GM21367 (cell line): ENCODE measurements around the gene UHRF1.
"Not testable (repeated sequence)": the region's sequence is repeated elsewhere in the genome, so short reads cannot be mapped to it uniquely, and the experiment has no call there.

Experiments
- ATAC-seq: cut with Tn5 transposase; IDR thresholded peaks from one replicate; pipeline ENCODE4 v1.9.1; 2021; ENCODE audit not compliant: unreplicated experiment

Gene UHRF1

DNA sequence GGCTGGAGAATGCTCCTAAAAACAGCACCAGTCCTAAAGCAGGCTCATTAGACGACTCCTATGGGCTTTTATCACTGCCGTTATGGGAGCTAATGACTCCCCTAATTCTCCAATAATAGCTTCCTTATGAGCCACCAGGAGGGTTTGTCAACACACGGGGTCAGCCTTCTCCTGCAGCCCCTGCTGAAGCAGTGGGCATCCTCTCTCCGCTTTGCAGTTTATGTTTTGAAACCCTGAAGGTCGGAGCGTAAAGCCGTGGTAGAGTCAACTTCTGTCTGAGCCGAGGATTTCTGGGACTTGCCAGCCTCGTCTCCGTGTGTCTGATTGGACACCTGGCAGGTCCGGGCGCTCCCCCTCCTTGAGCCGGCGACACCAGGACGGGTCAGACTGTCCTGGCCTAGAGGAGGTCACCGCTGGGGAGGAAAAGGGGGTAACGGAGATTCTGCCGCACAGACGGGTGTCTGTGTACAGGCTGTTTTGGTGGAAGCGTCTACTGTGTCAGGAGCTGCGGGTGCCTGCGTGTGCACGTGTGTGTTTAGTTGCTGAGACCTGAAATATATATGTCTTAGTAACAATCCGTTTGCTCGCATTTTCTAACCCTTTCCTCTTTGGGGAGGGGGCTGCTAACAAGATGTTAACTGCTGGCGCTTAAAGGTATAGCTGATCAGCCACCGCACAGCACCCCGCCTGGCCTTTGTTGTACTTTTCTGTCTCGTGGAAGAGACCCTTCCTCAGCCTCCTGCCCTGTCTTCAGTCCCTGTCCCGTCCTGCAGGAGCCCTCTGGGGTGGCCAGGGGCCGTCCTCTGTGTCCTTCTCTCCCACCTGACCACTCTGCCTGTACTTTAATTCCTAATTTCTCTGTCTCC, 61.5 kb downstream of the UHRF1 start:
- no peak for ATAC-seq

DNA sequence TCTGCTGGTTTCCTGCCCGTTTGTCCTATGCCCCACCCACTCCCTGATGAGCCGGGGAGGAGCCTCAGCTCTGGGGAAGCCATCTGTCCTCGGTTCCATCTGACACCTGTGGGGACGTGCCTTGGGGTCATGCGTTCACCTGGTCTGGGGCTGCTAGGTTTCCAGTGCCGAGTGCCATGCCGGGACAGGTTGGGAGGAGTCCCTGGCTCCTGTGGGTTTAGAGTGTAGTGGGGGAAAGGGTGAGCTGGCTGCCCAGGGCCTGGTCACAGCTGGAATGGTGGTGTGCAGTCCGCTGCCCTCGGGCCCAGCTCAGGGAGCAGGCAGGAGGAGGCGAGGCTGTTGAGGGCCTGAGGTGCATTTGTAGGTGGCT, 62.1 kb downstream of the UHRF1 start:
- no peak for ATAC-seq

DNA sequence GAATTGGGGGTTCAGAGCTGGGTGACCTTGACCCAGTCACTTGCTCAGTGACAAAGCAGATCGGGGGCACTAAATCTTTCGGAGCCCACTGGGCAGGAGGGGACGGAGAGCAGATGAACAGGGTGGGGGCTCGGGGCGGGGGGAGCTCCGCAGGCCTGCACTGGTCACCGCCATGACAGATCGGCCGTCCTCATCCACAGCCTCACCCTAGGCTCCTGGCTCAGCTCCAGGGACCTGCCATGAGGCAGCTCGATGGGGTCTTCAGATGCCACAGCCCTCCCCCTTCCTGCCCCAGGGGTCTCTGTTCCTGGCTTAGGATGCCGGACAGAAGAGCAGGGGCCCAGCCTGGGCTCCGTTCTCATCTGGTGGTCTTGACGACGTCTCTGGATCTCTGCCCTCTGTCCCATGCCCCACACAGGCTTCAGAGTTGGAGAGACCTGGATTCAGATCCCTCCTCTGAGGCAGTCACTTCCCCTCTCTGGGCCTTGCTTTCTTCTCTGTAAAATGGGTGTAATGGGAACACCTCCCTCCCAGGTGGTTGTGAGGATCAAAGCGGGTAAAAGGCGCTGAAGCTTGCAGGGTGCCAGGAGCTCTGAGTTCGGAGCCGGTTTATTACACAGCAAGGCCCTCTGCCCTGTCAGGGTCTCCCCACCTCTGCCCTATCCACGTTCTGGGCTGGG, 62.7 kb downstream of the UHRF1 start:
- no peak for ATAC-seq

DNA sequence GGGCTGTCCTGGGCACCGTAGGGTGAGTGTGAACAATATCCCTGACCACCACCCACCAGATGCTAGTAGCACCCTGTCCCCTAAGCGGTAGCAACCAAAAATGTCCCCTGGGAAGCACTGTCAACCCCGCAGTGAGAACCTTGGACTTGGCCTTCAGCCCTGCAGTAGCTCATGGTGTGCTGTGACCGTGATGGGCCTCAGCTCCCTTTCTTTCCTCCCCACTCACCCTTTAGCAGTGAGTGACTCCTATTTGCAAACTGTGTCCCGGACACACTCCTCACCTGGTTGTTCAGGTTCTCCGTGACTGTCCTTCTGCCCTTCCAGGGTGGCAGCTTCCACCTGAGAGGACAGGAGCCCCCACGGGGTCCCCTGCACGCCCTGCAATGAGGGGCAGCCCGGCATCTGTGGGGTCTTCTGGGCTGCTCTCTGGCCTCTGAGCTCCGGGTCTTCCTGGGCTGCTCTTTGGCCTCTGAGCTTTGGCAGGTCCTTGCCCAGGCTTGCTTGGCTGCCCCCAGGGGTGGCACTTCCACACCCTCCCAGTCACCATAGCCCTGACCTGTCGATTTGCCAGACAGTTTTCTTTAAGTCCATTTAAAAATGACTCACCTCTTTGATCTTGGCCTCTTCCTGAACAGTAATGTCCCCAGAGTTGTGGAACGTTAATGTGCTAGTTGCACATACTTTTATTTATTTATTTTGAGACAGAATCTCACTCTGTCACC, 63.4 kb downstream of the UHRF1 start:
- no peak for ATAC-seq

DNA sequence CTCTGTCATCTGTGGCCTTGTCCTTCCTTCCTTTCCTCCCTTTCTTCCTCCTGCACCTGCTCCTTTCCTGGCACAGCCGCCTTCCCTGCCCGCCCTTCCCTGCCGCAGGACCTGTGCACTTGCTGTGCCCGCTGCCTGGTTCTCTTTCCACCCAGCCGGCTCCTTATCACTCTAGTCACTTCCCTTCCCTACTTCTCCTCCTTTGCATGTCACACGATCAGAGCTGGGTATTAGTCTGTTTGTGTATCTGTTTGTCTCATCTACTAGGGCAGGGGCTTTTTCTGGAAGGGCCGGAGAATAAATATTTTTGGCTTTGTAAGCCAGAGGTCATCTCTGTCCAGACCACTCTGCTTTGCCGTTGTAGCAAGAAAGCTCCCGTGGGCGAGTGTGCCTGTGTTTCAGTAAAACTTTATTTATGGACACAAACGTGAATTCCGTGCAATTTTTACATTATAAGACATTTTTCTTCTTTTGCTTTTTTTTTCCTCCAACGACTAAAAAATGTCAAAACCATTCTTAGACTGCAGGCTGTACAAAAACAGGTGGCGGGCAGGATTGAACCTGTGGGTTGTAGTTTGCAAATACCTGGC, 65.7 kb downstream of the UHRF1 start:
- no peak for ATAC-seq

DNA sequence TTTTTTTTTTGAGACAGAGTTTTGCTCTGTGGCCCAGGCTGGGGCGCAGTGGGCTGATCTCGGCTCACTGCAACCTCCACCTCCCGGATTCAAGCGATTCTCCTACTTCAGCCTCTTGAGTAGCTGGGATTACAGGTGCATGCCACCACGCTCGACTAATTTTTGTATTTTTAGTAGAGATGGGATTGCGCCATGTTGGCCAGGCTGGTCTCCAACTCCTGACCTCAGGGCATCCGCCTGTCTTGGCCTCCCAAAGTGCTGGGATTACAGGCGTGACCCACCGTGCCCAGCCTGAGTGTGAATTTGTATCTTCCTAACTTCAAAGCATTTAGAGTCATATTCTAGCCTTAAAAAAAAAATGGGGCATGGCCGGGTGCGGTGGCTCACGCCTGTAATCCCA, 66.3 kb downstream of the UHRF1 start:
- ATAC-seq: not testable (repeated sequence)

DNA sequence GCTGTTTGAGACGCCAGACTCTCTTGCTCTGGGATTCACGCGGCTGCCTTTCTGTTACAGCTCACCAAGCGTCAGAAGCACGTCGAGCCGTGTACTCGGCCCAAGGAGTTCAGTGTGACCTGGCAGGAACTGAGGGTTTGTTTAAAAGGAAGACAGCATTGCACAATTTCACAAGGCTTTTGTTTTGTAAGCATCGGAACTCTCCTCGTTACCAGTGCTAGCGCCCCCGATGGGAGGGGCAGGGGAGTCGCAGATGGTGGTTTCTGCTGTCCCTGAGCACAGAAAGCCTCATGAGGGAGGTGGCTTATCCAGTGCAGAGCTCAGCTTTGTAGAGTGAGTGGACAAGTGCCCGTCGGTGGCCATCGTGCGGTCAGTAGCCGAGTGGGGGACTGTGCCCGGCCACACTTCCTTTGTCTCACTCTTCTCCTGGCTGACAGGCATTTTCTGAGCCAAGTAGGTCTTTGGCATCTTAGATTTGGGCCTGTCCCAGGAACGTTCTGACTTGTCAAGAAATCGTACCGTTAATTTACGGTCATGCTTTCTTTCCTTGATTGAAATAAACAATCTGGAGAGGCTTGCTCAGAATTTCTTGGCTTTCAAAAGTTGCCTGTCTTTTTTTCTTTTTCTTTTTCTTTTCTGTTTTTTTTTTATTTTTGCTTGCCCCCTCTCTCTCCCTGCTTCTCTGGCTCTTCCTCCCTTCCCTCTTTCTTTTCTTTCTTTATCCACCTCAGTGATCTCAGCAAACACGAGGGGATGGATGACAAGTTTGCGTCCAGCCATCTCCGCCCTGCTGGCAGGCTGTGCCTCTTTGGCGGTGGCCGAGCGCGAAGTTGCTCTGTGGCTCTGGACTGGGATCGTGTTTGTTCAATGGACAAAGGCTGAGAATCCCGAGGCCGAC, 67.3 kb downstream of the UHRF1 start:
- no peak for ATAC-seq

GRCh38 chr19:4977299-4978174, 68.2 kb downstream of the UHRF1 start:
- no peak for ATAC-seq

GRCh38 chr19:4979211-4979807, 70.0 kb downstream of the UHRF1 start:
- no peak for ATAC-seq

DNA sequence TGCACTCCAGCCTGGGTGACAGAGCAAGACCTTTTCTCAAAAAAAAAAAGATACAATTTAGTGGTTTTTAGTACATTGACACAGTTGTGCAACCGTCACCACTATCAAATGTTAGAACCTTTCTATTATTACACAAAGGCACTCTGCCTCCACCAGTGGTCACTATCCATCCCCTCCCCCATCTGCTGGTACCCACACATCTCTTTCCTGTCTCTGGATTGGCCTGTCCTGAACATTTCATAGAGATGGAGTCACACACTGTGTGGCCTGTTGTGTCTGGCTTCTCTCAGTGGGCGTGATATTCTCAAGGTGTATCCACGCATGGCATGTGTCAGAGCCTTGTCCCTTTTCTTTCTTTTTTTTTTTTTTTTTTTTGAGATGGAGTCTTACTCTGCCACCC, 70.8 kb downstream of the UHRF1 start:
- ATAC-seq: no peak

GRCh38 chr19:4980838-4981680, 71.8 kb downstream of the UHRF1 start:
- no peak for ATAC-seq

DNA sequence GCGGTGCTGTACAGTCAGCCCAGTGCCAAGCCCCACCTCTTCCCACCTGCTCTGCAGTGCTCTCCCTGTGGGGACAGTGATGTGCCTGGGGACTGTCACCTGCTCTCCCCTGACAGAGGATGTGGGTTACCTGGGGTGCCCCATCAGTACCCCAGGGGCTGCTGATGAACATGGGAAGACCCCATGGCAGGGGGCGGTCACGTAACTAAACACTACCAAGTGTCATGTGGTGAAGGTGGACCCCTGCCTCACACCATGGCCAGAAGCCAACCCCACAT, 72.3 kb downstream of the UHRF1 start:
- ATAC-seq: no peak

- no peak for ATAC-seq
Observed at GRCh38 chr19:4983346-4984105, 74.2 kb downstream of the UHRF1 start.

DNA sequence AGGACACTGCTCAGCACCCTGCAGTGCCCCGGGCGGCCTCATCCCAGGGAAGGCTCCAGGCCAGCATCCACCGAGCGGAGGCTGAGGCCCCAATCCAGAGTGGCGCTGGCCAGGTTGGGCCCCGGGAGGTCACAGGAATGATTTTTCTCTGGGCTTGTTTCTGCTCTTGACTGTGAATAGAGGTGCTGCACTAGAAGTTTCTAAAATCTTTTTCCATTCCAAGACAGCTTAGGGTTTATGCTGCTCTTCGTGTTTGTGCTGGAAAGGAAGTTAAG, 74.7 kb downstream of the UHRF1 start:
- ATAC-seq: no peak

GRCh38 chr19:4984438-4984990, 75.2 kb downstream of the UHRF1 start:
- no peak for ATAC-seq

DNA sequence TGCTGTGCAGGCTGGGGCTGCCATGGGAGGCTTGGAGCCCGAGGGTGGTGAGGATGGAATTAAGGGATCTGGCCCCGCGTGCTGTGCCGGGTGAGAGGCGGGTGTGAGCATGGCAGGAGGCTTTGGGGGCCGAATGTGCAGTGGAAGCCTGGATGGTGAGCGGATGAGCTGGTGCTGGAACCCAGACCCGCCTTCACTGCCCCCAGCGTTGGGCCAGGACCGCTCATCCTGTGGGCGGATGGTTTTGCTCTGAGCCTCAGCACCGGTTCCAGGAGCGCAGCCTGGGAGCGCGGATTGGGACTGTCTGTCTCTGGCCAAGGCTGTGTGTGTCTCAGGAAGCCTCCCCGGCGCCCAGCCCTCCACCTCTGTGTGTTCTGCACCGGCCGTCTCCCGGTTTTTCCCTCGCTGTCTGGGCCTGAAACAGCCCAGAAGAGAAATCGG, 76.3 kb downstream of the UHRF1 start:
- ATAC-seq: no peak

- no peak for ATAC-seq
Observed at GRCh38 chr19:4986056-4986455, 76.8 kb downstream of the UHRF1 start.

DNA sequence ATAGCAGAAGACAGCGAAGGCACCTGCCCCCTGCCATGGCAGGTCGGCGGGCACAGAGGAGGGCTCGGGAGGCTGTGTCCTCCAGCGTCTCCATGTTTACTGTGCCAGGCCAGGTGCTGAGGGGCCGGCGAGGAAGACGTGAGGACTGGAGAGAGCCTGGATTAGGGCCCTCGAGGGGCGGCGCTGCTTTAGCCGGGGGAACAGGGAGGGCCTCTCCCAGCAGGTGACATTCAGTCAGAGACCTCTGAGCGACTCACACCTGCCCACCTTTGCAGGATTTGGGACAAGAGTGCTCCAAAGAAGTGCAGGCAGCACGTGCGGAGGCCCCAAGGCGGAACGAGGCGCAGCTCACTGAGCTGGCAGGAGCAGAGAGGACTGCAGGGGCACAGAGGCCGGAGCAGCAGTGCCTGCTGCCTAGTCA, 77.2 kb downstream of the UHRF1 start:
- no peak for ATAC-seq
